ENCODE measurements around the gene MNAT1.

MNAT1 gene

DNA sequence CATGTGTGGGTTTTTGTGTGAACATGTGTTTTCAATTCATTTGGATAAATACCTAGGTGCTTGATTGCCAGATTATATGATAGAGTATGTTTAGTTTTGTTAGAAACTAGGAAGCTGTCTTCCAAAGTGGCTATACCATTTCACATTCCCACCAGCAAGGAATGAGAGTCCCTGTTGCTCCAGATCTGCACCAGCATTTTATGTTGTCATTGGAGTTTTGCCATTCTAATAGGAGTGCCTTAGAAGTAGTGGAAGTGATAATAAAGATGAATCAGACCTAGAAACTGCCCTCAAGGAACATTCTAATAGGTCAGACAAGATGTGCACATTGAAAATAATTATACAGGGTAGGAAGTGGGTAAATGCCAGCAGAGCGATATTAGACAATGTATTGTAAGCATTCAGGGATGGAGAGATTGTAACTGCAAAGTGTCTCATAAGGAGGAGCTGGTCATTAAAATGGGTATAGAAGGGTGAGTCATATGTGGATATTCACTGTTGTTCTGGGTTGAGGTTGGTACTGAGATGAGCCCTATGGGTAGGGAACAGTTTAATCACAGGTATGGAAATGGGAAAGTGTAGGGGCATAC, 71.4 kb downstream of the MNAT1 start:
- Histone ChIP-seq H3K9me3 (ENCODE audit: insufficient read depth, low read length, severe bottlenecking) (no peaks in the 10 kb centered on the region), H3K27ac (ENCODE audit: low read length) (no peak overlapping the region), H3K27me3 (ENCODE audit: insufficient read depth, low read length, poor library complexity) (no peaks in the 10 kb centered on the region), H3K36me3 (ENCODE audit: insufficient read depth, low read length) (no peaks in the 10 kb centered on the region; the same call in 1 of the 2 replicates), H4K20me1 (ENCODE audit: insufficient read depth, low read length) (no peaks in the 10 kb centered on the region), H3K4me2 (ENCODE audit: insufficient read depth, low read length) (no peak overlapping the region), H2AFZ (ENCODE audit: low read depth, low read length) (no peak overlapping the region), H3K4me1 (ENCODE audit: insufficient read depth, low read length) (no peaks in the 10 kb centered on the region), H3K79me2 (ENCODE audit: insufficient read depth, low read length) (no peaks in the 10 kb centered on the region), H3K9ac (ENCODE audit: low read depth, low read length) (no peak overlapping the region), H3K4me3 (ENCODE audit: low read depth in 1 of 2, low read length in 2 of 2) (no peak overlapping the region)
- no peak for DNase-seq
- TF ChIP-seq CTCF (IDR thresholded peaks at IDR 0.05; ENCODE audit: borderline replicate concordance, extremely low read depth, low read length, poor library complexity, severe bottlenecking) (no peak), EZH2 (IDR thresholded peaks at IDR 0.05; ENCODE audit: borderline replicate concordance, low read depth, low read length, severe bottlenecking) (no peak)
- no peak for ATAC-seq (ENCODE audit: insufficient read depth, low read depth)

DNA sequence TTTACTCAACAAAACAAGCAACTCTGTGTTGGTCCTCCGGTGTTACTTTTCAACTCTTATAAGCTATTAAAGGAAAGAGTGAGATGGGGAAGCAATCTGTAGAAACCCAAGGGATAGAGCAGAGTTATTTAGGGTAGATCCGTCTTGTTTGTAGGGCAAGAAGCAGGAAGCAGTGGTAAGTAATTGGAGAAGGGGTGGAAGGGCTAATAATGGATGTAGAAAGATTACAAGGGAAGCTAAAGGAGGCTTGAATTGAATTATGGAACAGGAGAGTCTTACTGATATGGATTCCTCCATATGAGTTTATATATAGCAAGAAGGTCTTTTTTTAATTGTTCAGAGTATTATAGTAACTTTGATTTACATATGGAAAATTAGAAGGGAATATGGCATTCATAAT, 72.7 kb downstream of the MNAT1 start:
- no peaks in the 10 kb centered on the region for H3K79me2 ChIP-seq (ENCODE audit: insufficient read depth, low read length)
- H3K27me3 ChIP-seq (ENCODE audit: insufficient read depth, low read length, poor library complexity) = no peaks in the 10 kb centered on the region
- H3K9ac ChIP-seq (ENCODE audit: low read depth, low read length) = no peak overlapping the region
- peaks cover 6% of the 10 kb centered on the region for H3K36me3 ChIP-seq (ENCODE audit: insufficient read depth, low read length)
- H3K4me3 ChIP-seq (ENCODE audit: low read depth in 1 of 2, low read length in 2 of 2) = no peak overlapping the region
- no peaks in the 10 kb centered on the region for H3K9me3 ChIP-seq (ENCODE audit: insufficient read depth, low read length, severe bottlenecking)
- no peaks in the 10 kb centered on the region for H4K20me1 ChIP-seq (ENCODE audit: insufficient read depth, low read length)
- H3K4me2 ChIP-seq (ENCODE audit: insufficient read depth, low read length) = no peak overlapping the region
- DNase-seq (no peak), ATAC-seq (ENCODE audit: insufficient read depth, low read depth) (no peak)
- no peak overlapping the region for H2AFZ ChIP-seq (ENCODE audit: low read depth, low read length)
- TF ChIP-seq CTCF (IDR thresholded peaks at IDR 0.05; ENCODE audit: borderline replicate concordance, extremely low read depth, low read length, poor library complexity, severe bottlenecking) (no peak), EZH2 (IDR thresholded peaks at IDR 0.05; ENCODE audit: borderline replicate concordance, low read depth, low read length, severe bottlenecking) (no peak)
- H3K4me1 ChIP-seq (ENCODE audit: insufficient read depth, low read length) = no peaks in the 10 kb centered on the region
- no peak overlapping the region for H3K27ac ChIP-seq (ENCODE audit: low read length)

- Histone ChIP-seq H2AFZ (ENCODE audit: low read depth, low read length) (no peak overlapping the region), H3K36me3 (ENCODE audit: insufficient read depth, low read length) (peaks cover 13% of the 10 kb centered on the region), H3K27me3 (ENCODE audit: insufficient read depth, low read length, poor library complexity) (no peaks in the 10 kb centered on the region), H3K9ac (ENCODE audit: low read depth, low read length) (no peak overlapping the region), H3K4me3 (ENCODE audit: low read depth in 1 of 2, low read length in 2 of 2) (no peak overlapping the region), H4K20me1 (ENCODE audit: insufficient read depth, low read length) (no peaks in the 10 kb centered on the region), H3K79me2 (ENCODE audit: insufficient read depth, low read length) (no peaks in the 10 kb centered on the region), H3K4me1 (ENCODE audit: insufficient read depth, low read length) (no peaks in the 10 kb centered on the region), H3K9me3 (ENCODE audit: insufficient read depth, low read length, severe bottlenecking) (no peaks in the 10 kb centered on the region), H3K4me2 (ENCODE audit: insufficient read depth, low read length) (no peak overlapping the region), H3K27ac (ENCODE audit: low read length) (no peak overlapping the region)
- no peak for ATAC-seq (ENCODE audit: insufficient read depth, low read depth)
- TF ChIP-seq EZH2 (IDR thresholded peaks at IDR 0.05; ENCODE audit: borderline replicate concordance, low read depth, low read length, severe bottlenecking) = no peak
- no peak for TF ChIP-seq CTCF (IDR thresholded peaks at IDR 0.05; ENCODE audit: borderline replicate concordance, extremely low read depth, low read length, poor library complexity, severe bottlenecking)
- DNase-seq = no peak
Observed at GRCh38 chr14:60807971-60808370, 73.4 kb downstream of the MNAT1 start.
